K562 (cell line): ENCODE data around the gene HGS. TPM values are rescaled to one million over a fixed set of nuclear protein-coding genes. Genes with fewer than 3 reads are reported as not detected.

Source experiments
- ATF7 ChIP-seq: fragments of 450-650 bp; IDR thresholded peaks from 2 replicates; pipeline ENCODE4 v1.7.1; 2014; ENCODE audit warnings: mild to moderate bottlenecking, moderate library complexity
- CTCF ChIP-seq, 3 experiments: IDR thresholded peaks in 2 of 3; conservative IDR thresholded peaks in 1 of 3; 2 replicates each; pipeline ENCODE4 v1.5.1; 2011 to 2012; ENCODE audit warnings: low read length in 3 of 3, mild to moderate bottlenecking in 3 of 3, control low read depth in 2 of 3, improper control_type of control experiment in 1 of 3, inconsistent platforms in 1 of 3, low read depth in 1 of 3, mixed read lengths in 1 of 3, moderate library complexity in 1 of 3; ENCODE audit not compliant: insufficient read depth in 2 of 3
- HCFC1 ChIP-seq: IDR thresholded peaks from 2 replicates; pipeline ENCODE4 v1.6.1; 2012; ENCODE audit warnings: low read depth, low read length, improper control_type of control experiment
- SMAD4 ChIP-seq: fragments of 250-450 bp; sonication (Bioruptor Pico); conservative IDR thresholded peaks from 2 replicates; pipeline ENCODE4 v1.8.0; 2021; ENCODE audit warnings: inconsistent platforms, mild to moderate bottlenecking, moderate library complexity
- STAT5A ChIP-seq: IDR thresholded peaks from 2 replicates; pipeline ENCODE4 v1.6.1; 2012; ENCODE audit warnings: low read length, inconsistent platforms, borderline replicate concordance
- ZFX ChIP-seq: sonication (generic); formaldehyde crosslinking; IDR thresholded peaks from 2 replicates; pipeline ENCODE4 v1.8.0; 2022; ENCODE audit warnings: mild to moderate bottlenecking, missing genetic modification reagents, moderate library complexity
- ZNF24 ChIP-seq: fragments of 450-650 bp; IDR thresholded peaks from 2 replicates; pipeline ENCODE4 v1.6.1; 2016
- ZNF766 ChIP-seq: fragments of 200-800 bp; sonication (Bioruptor generic); conservative IDR thresholded peaks from 2 replicates; pipeline ENCODE4 v1.6.1; 2016; ENCODE audit warnings: missing genetic modification characterization, missing compliant biosample characterization
- ZNF77 ChIP-seq: fragments of 250-450 bp; sonication (Bioruptor Pico); IDR thresholded peaks from 2 replicates; pipeline ENCODE4 v1.5.0; 2020
- polyA plus RNA-seq, 8 experiments: library from polyadenylated mRNA; depleted of rRNA in 4 of 8; stranded (reverse) in 5 of 8; unstranded in 3 of 8; fragments of >200 nt; fragmentation: Nextera tagmentation in 2 of 8; fragmentation: Illumina TruSeq in 1 of 8; extraction: Ambion mirVana in 2 of 8; extraction: Trizol in 1 of 8; gene quantifications; 2 replicates each; pipeline versions ENCODE4 v1.2.1 to v1.2.3, GENCODE V29; 2011 to 2014; ENCODE audit warnings: inconsistent platforms in 1 of 8, missing spikeins in 1 of 8
- total RNA-seq, 7 experiments: library from RNA; depleted of rRNA in 6 of 7; stranded (reverse); fragments of >200 nt in 6 of 7; fragmentation: Illumina TruSeq in 2 of 7; extraction: Trizol in 2 of 7; gene quantifications; 2 replicates each; pipeline versions ENCODE4 v1.2.1 to v1.2.3, GENCODE V29; 2011 to 2021; ENCODE audit warnings: low replicate concordance in 1 of 7
- TF ChIP-seq, protein P1 (sequence below): fragments of 250-450 bp; sonication (Bioruptor Pico); IDR thresholded peaks from 2 replicates; pipeline ENCODE4 v1.5.0; 2020; ENCODE audit warnings: mild to moderate bottlenecking

Gene HGS
- total and polyA plus RNA-seq, 9 of the 15 experiments (the other 6 are each of a cell fraction or from before 2014, with no cell fraction given), result 3.9 to 176 (median 77.1) TPM

- TF ChIP-seq CTCF (IDR thresholded peaks at IDR 0.05 in 2 of 3, conservative IDR thresholded peaks at IDR 0.05 in 1 of 3; ENCODE audit: insufficient read depth in 2 of 3, low read depth in 1 of 3, low read length in 3 of 3) (peak; percentile 52 to 71 (median 63)), ZFX (peak; percentile 16), HCFC1 (peak; percentile 11; the same call in 1 of the 2 replicates), STAT5A (no peak), ZNF77 (CRISPR knock-in tag) (no peak), ZNF766 (CRISPR knock-in tag) (no peak), ZNF24 (no peak), ATF7 (0 out of 2 replicates have a peak, but pooled peaks have one; percentile 12), SMAD4 (CRISPR knock-in tag) (no peak)
- TF ChIP-seq, protein P1, sequence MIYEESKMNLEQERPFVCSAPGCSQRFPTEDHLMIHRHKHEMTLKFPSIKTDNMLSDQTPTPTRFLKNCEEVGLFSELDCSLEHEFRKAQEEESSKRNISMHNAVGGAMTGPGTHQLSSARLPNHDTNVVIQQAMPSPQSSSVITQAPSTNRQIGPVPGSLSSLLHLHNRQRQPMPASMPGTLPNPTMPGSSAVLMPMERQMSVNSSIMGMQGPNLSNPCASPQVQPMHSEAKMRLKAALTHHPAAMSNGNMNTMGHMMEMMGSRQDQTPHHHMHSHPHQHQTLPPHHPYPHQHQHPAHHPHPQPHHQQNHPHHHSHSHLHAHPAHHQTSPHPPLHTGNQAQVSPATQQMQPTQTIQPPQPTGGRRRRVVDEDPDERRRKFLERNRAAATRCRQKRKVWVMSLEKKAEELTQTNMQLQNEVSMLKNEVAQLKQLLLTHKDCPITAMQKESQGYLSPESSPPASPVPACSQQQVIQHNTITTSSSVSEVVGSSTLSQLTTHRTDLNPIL, result no peak
These were observed 28.7 kb downstream of the HGS start (continued) for GRCh38 chr17:81712468-81713003.
